Fibroblast of lung (primary cell): ENCODE measurements around the gene USP24. TPM values are rescaled to one million over a fixed set of nuclear protein-coding genes. Genes with fewer than 3 reads are reported as not detected.

ENCODE experiments used
- DNase-seq, 2 donors: peaks; one replicate each; pipeline versions ENCODE4 v3.0.0 to v3.0.0-alpha.2; 2010; ENCODE audit warnings: low read depth in 2 of 2
- H2AFZ ChIP-seq: 2 replicates; pipeline ENCODE4 v1.5.1; 2012; ENCODE audit warnings: low read length, control low read depth, inconsistent platforms
- H3K27ac ChIP-seq: 2 replicates; pipeline ENCODE4 v1.5.1; 2011; ENCODE audit warnings: low read length, control low read depth; ENCODE audit not compliant: insufficient read depth
- H3K27me3 ChIP-seq: 2 replicates; pipeline ENCODE4 v1.5.1; 2011; ENCODE audit warnings: mild to moderate bottlenecking, low read length; ENCODE audit not compliant: control insufficient read depth, insufficient read depth
- H3K36me3 ChIP-seq: 2 replicates; pipeline ENCODE4 v1.5.1; 2011; ENCODE audit warnings: low read length; ENCODE audit not compliant: control insufficient read depth, insufficient read depth
- H3K4me1 ChIP-seq: 2 replicates; pipeline ENCODE4 v1.5.1; 2011; ENCODE audit warnings: low read length; ENCODE audit not compliant: control insufficient read depth, insufficient read depth; ENCODE audit errors: extremely low read depth
- H3K4me2 ChIP-seq: 2 replicates; pipeline ENCODE4 v1.5.1; 2011; ENCODE audit warnings: low read length, control low read depth; ENCODE audit not compliant: insufficient read depth; ENCODE audit errors: extremely low read depth
- H3K4me3 ChIP-seq, 4 experiments: fragments of 200-600 bp in 1 of 4; sonication (generic) in 1 of 4; replicated peaks in 1 of 4; 2 replicates each; pipeline ENCODE4 v1.5.1; 2011 to 2016; ENCODE audit warnings: low read length in 4 of 4, low read depth in 3 of 4, mild to moderate bottlenecking in 3 of 4, control low read depth in 2 of 4, inconsistent platforms in 1 of 4, mixed read lengths in 1 of 4; ENCODE audit not compliant: insufficient read depth in 1 of 4; ENCODE audit errors: control extremely low read depth in 1 of 4
- H3K79me2 ChIP-seq: 2 replicates; pipeline ENCODE4 v1.5.1; 2012; ENCODE audit warnings: mild to moderate bottlenecking, low read length, inconsistent platforms; ENCODE audit not compliant: control insufficient read depth, insufficient read depth
- H3K9ac ChIP-seq: 2 replicates; pipeline ENCODE4 v1.5.1; 2011; ENCODE audit warnings: mild to moderate bottlenecking, low read length, control low read depth; ENCODE audit not compliant: insufficient read depth
- H3K9me3 ChIP-seq: 2 replicates; pipeline ENCODE4 v1.5.1; 2012; ENCODE audit warnings: low read depth, low read length; ENCODE audit not compliant: control insufficient read depth, insufficient read depth
- H4K20me1 ChIP-seq: 2 replicates; pipeline ENCODE4 v1.5.1; 2011; ENCODE audit warnings: low read length; ENCODE audit not compliant: control insufficient read depth, insufficient read depth; ENCODE audit errors: extremely low read depth
- CTCF ChIP-seq, 2 donors: IDR thresholded peaks in 1 of 2; conservative IDR thresholded peaks in 1 of 2; 1 replicate in 1 of 2; 2 replicates in 1 of 2; pipeline ENCODE4 v1.5.1; 2011 to 2012; ENCODE audit warnings: low read length in 2 of 2, control low read depth in 1 of 2, inconsistent platforms in 1 of 2, low read depth in 1 of 2, mild to moderate bottlenecking in 1 of 2
- EZH2 ChIP-seq: IDR thresholded peaks from 2 replicates; pipeline ENCODE4 v1.5.1; 2012; ENCODE audit warnings: low read length, control low read depth, mild to moderate bottlenecking; ENCODE audit errors: missing control alignments
- polyA plus RNA-seq, 2 donors: library from polyadenylated mRNA; depleted of rRNA in 1 of 2; stranded (reverse) in 1 of 2; unstranded in 1 of 2; fragments of >200 nt; gene quantifications; 2 replicates each; pipeline ENCODE4 v1.2.1, GENCODE V29; 2011 to 2012; ENCODE audit warnings: missing spikeins in 1 of 2
- total RNA-seq: library from RNA; depleted of rRNA; stranded (reverse); fragments of >200 nt; gene quantifications from 2 replicates; pipeline ENCODE4 v1.2.1, GENCODE V29; 2014

USP24 gene
- total and polyA plus RNA-seq, 2 donors (not counting 1 experiment from before 2014, with no cell fraction given): 16.4 to 63.9 TPM

- peak overlapping the region in 2 of 4 experiments; percentile 4 to 22 for H3K4me3 ChIP-seq
- peaks cover 15% of the 10 kb centered on the region for H3K4me1 ChIP-seq
- no peaks in the 10 kb centered on the region for H3K79me2 ChIP-seq
- H2AFZ ChIP-seq: no peak overlapping the region
- H3K27me3 ChIP-seq: no peaks in the 10 kb centered on the region
- peak overlapping the region; percentile 81 for H3K4me2 ChIP-seq
- peak; percentile 88 to 90 for DNase-seq
- H4K20me1 ChIP-seq: no peaks in the 10 kb centered on the region
- peak overlapping the region; percentile 27 for H3K27ac ChIP-seq
- H3K9me3 ChIP-seq: no peaks in the 10 kb centered on the region
- H3K9ac ChIP-seq: no peak overlapping the region
- no peaks in the 10 kb centered on the region for H3K36me3 ChIP-seq
- TF ChIP-seq CTCF (conservative IDR thresholded peaks at IDR 0.05 in 1 of 2, IDR thresholded peaks at IDR 0.05 in 1 of 2; ENCODE audit: low read depth in 1 of 2, low read length in 2 of 2) (no peak), EZH2 (no peak)
Measured at GRCh38 chr1:55235722-55236121, 20.6 kb upstream of the USP24 start.

- Histone ChIP-seq H4K20me1 (no peaks in the 10 kb centered on the region), H3K9me3 (no peaks in the 10 kb centered on the region), H3K9ac (no peak overlapping the region), H3K79me2 (no peaks in the 10 kb centered on the region), H3K4me3 (no peak overlapping the region), H3K4me2 (peak overlapping the region; percentile 16), H3K4me1 (peaks cover 15% of the 10 kb centered on the region), H3K27me3 (no peaks in the 10 kb centered on the region), H3K27ac (no peak overlapping the region), H2AFZ (no peak overlapping the region), H3K36me3 (no peaks in the 10 kb centered on the region)
- TF ChIP-seq EZH2: no peak
- TF ChIP-seq CTCF (conservative IDR thresholded peaks at IDR 0.05 in 1 of 2, IDR thresholded peaks at IDR 0.05 in 1 of 2; ENCODE audit: low read depth in 1 of 2, low read length in 2 of 2): no peak
- DNase-seq: peak; percentile 9 to 31
Measured at GRCh38 chr1:55234016-55234415, 18.9 kb upstream of the USP24 start.

GRCh38 chr1:55233145-55233777 lies 18.1 kb upstream of the USP24 start:
- H4K20me1 ChIP-seq: no peaks in the 10 kb centered on the region
- H3K4me3 ChIP-seq: no peak overlapping the region
- H2AFZ ChIP-seq: no peak overlapping the region
- H3K27ac ChIP-seq: no peak overlapping the region
- H3K9me3 ChIP-seq: no peaks in the 10 kb centered on the region
- no peak overlapping the region for H3K9ac ChIP-seq
- no peaks in the 10 kb centered on the region for H3K27me3 ChIP-seq
- H3K4me2 ChIP-seq: no peak overlapping the region
- H3K4me1 ChIP-seq: peaks cover 15% of the 10 kb centered on the region
- peak in 1 of 2 donors; percentile 13 for DNase-seq
- no peaks in the 10 kb centered on the region for H3K79me2 ChIP-seq
- TF ChIP-seq EZH2: no peak
- H3K36me3 ChIP-seq: no peaks in the 10 kb centered on the region
